Ishikawa (cell line): ENCODE data around the gene OR2V2.

Experiments
- CEBPB ChIP-seq: IDR thresholded peaks from 2 replicates; pipeline ENCODE4 v1.6.1; 2012
- CREB1 ChIP-seq: IDR thresholded peaks from 2 replicates; pipeline ENCODE4 v1.6.1; 2012; ENCODE audit warnings: low read depth
- EGR1 ChIP-seq: IDR thresholded peaks from 2 replicates; pipeline ENCODE4 v1.6.1; 2012
- EP300 ChIP-seq: IDR thresholded peaks from 2 replicates; pipeline ENCODE4 v1.6.1; 2012; ENCODE audit warnings: borderline replicate concordance
- FOXM1 ChIP-seq: IDR thresholded peaks from 2 replicates; pipeline ENCODE4 v1.6.1; 2012; ENCODE audit warnings: low read depth, borderline replicate concordance
- NFIC ChIP-seq: IDR thresholded peaks from 2 replicates; pipeline ENCODE4 v1.6.1; 2012
- RAD21 ChIP-seq: IDR thresholded peaks from 2 replicates; pipeline ENCODE4 v1.6.1; 2012; ENCODE audit warnings: low read depth
- TAF1 ChIP-seq: IDR thresholded peaks from 2 replicates; pipeline ENCODE4 v1.6.1; 2012; ENCODE audit warnings: low read depth, mild to moderate bottlenecking
- TCF12 ChIP-seq: IDR thresholded peaks from 2 replicates; pipeline ENCODE4 v1.6.1; 2012; ENCODE audit warnings: low read depth
- TEAD4 ChIP-seq: IDR thresholded peaks from 2 replicates; pipeline ENCODE4 v1.6.1; 2012
- YY1 ChIP-seq: IDR thresholded peaks from 2 replicates; pipeline ENCODE4 v1.6.1; 2012; ENCODE audit warnings: low read depth
- ZBTB7A ChIP-seq: IDR thresholded peaks from 2 replicates; pipeline ENCODE4 v1.6.1; 2012; ENCODE audit warnings: low read depth
- TF ChIP-seq, protein P1 (sequence below): IDR thresholded peaks from 2 replicates; pipeline ENCODE4 v1.6.1; 2012
- TF ChIP-seq, protein P2 (sequence below): IDR thresholded peaks from 2 replicates; pipeline ENCODE4 v1.6.1; 2012; ENCODE audit warnings: low read depth, mild to moderate bottlenecking
- TF ChIP-seq, protein P3 (sequence below): IDR thresholded peaks from 2 replicates; pipeline ENCODE4 v1.6.1; 2012

OR2V2 gene

DNA sequence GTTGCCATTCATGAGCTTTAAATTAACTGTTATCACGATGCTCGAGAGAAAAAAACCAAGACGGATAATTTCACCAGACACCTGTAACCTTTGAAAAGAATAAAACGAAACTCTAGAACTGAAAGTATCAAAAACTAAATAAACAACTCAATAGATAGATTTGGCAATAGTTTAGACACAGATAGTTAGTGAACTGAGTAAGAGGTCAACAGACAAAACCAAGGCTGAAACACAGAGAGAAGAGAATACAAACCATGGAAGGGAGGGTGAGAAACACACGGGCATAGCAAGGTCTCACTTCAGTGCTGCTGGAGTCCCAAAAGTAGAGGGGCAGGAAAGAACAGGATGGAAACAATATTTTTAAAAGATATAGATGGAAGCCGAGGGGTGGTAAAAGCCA lies 13.1 kb upstream of the OR2V2 start:
- TF ChIP-seq CEBPB (no peak), RAD21 (no peak), FOXM1 (no peak), TAF1 (no peak), CREB1 (no peak), EGR1 (no peak), TEAD4 (no peak), TCF12 (no peak), NFIC (no peak), EP300 (no peak), ZBTB7A (no peak), YY1 (no peak)
- TF ChIP-seq, protein P1, sequence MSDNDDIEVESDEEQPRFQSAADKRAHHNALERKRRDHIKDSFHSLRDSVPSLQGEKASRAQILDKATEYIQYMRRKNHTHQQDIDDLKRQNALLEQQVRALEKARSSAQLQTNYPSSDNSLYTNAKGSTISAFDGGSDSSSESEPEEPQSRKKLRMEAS = no peak
- TF ChIP-seq, protein P2, sequence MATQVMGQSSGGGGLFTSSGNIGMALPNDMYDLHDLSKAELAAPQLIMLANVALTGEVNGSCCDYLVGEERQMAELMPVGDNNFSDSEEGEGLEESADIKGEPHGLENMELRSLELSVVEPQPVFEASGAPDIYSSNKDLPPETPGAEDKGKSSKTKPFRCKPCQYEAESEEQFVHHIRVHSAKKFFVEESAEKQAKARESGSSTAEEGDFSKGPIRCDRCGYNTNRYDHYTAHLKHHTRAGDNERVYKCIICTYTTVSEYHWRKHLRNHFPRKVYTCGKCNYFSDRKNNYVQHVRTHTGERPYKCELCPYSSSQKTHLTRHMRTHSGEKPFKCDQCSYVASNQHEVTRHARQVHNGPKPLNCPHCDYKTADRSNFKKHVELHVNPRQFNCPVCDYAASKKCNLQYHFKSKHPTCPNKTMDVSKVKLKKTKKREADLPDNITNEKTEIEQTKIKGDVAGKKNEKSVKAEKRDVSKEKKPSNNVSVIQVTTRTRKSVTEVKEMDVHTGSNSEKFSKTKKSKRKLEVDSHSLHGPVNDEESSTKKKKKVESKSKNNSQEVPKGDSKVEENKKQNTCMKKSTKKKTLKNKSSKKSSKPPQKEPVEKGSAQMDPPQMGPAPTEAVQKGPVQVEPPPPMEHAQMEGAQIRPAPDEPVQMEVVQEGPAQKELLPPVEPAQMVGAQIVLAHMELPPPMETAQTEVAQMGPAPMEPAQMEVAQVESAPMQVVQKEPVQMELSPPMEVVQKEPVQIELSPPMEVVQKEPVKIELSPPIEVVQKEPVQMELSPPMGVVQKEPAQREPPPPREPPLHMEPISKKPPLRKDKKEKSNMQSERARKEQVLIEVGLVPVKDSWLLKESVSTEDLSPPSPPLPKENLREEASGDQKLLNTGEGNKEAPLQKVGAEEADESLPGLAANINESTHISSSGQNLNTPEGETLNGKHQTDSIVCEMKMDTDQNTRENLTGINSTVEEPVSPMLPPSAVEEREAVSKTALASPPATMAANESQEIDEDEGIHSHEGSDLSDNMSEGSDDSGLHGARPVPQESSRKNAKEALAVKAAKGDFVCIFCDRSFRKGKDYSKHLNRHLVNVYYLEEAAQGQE = no peak
- TF ChIP-seq, protein P3, sequence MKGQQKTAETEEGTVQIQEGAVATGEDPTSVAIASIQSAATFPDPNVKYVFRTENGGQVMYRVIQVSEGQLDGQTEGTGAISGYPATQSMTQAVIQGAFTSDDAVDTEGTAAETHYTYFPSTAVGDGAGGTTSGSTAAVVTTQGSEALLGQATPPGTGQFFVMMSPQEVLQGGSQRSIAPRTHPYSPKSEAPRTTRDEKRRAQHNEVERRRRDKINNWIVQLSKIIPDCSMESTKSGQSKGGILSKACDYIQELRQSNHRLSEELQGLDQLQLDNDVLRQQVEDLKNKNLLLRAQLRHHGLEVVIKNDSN = no peak

DNA sequence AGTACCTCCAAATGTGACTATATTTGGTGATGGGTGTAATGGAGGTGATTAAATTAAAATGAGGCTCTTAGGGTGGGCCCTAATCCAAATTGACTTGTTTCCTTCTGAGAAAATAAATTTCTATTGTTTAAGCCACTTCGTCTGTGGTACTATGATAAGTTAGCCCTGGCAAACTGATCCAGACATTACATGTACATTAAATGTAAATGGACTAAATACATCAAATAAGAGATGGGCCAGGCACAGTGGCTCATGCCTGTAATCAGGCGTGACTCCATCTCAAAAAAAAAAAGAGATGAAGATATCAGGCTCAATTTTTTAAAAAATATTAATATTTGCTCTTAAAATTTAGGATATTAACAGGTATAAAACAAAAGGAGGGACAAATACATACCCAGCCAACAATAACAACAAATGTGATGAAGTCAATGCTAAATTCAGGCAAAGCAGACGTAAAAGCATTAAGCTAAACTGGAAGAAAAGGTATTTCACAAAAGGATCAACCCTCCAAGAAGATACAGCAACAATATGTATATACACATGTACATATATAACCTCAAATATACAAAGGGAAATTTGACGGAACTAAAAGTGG lies 10.9 kb upstream of the OR2V2 start:
- no peak for TF ChIP-seq NFIC
- TF ChIP-seq, protein P1 = no peak
- TF ChIP-seq RAD21 = no peak
- no peak for TF ChIP-seq TCF12
- TF ChIP-seq YY1 = no peak
- TF ChIP-seq CEBPB = no peak
- TF ChIP-seq ZBTB7A = no peak
- TF ChIP-seq, protein P3 = no peak
- TF ChIP-seq, protein P2 = no peak
- no peak for TF ChIP-seq TEAD4
- TF ChIP-seq FOXM1 = no peak
- no peak for TF ChIP-seq EGR1
- TF ChIP-seq TAF1 = no peak
- TF ChIP-seq EP300 = no peak
- no peak for TF ChIP-seq CREB1

DNA sequence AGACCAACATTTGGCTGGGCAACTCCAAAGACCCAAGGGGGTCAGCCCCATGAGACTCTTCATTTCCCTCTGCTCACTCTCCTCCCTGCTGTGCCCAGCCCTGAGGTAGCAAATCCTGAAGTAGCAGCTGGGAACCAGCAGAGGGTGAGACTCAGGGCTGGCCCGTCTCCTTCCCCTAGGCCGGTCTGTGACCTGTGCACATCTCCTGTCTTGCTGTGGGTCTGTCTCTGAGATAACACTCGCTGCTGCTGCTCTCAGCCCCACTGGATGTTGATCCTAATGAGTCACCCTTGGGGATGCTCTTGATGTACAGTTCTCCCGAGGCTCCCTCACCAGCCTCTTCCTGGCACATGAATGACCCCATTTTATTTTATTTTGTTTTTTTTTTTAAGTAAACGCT lies 9.1 kb upstream of the OR2V2 start:
- no peak for TF ChIP-seq CEBPB
- no peak for TF ChIP-seq EP300
- no peak for TF ChIP-seq TEAD4
- no peak for TF ChIP-seq FOXM1
- TF ChIP-seq ZBTB7A = no peak
- no peak for TF ChIP-seq CREB1
- TF ChIP-seq RAD21 = no peak
- TF ChIP-seq TCF12 = no peak
- TF ChIP-seq EGR1 = no peak
- TF ChIP-seq, protein P3 = no peak
- TF ChIP-seq TAF1 = no peak
- TF ChIP-seq, protein P2 = no peak
- no peak for TF ChIP-seq NFIC
- TF ChIP-seq YY1 = no peak
- TF ChIP-seq, protein P1 = no peak

DNA sequence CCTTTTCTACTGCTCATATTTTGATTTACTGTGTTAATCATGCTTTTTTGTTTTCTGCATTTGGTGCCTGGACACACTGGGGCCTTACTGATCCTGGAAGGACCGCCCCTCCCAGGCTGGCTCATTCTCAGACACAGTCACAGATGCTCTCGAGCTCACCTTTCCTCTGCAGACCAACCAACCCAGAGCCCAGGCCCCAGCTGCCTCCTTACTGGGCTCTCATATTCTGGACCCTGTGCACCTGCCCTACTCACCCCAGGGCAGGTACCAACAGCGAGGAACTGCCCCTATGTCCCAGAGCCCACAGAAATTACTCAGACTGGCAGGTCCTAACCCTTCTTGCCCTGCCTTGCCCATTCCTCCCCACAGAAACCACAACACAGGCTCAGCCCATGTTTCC lies 6.6 kb upstream of the OR2V2 start:
- TF ChIP-seq CREB1 (no peak), NFIC (no peak), EGR1 (no peak), EP300 (no peak), CEBPB (no peak)
- TF ChIP-seq, protein P3 = no peak
- TF ChIP-seq, protein P1 = no peak
